Measurements from ENCODE around the gene ATP6V0C. TPM values are rescaled to one million over a fixed set of nuclear protein-coding genes. Genes with fewer than 3 reads are reported as not detected.

ATP6V0C gene
- total RNA-seq, 1 experiment from 2014 or later, result 67.4 TPM

DNA sequence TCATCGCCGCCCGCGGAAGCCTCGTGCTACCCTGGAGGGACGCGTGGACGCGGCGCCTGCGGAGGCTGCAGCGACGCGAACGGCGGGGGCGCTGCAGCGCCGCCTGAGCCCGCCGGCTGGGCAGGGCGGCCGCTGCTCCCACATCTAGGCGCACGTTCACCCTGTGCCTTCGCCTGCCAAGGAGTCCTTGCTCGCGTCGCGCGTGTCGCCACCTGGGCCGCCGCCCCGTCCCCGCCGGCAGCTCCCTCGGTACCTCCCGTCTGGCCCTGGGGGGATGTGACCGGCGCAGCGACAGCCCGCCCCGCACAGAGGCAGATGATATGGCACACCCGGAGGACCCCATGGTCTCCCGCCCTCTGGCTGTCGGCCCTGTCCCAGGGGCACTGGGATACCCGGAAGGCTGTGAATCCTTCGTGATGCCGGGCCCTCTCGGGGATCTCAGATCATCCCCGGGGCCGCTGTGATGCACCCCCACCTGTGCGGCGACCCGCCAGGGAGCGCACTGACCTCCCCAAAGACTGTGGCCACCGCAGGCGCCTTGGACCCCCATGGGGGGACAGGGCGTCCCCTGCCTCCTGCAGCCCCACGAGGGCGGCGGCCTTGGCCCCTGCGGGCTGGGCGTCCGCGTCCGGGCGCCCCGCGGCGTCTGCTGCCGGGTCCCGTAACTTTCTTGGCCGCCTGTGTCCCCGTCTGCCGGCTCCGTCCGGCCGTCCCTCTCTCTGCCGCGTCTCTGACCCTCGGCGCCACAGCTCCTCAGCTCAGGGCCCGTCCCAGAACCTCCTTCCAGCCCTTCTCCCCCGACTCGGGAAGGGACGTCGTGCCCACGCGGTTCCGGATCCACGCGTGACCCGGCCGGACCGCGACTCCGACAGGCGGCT, 39.5 kb upstream of the ATP6V0C start:
- CTCF ChIA-PET, result no interaction called here
- Histone ChIP-seq H3K4me3 (ENCODE audit: low read length) (peak overlapping the region; percentile 77), H3K9me2 (replicated peaks; ENCODE audit: low read length) (no peaks in the 10 kb centered on the region), H3K27ac (ENCODE audit: low read length) (no peak overlapping the region), H3F3A (ENCODE audit: low read length, unreplicated experiment) (no peaks in the 10 kb centered on the region), H3K79me2 (ENCODE audit: low read length) (peaks cover 33% of the 10 kb centered on the region), H3K36me3 (ENCODE audit: low read depth, low read length) (no peaks in the 10 kb centered on the region), H3K9ac (ENCODE audit: low read length) (peak overlapping the region; percentile 69), H2AFZ (ENCODE audit: low read length) (peak overlapping the region; percentile 67), H3K4me1 (ENCODE audit: insufficient read depth, low read length) (no peaks in the 10 kb centered on the region; the same call in 1 of the 2 replicates), H3K27me3 (ENCODE audit: low read length) (no peaks in the 10 kb centered on the region), H3K4me2 (ENCODE audit: low read length) (peak overlapping the region; percentile 98), H4K20me1 (ENCODE audit: low read length) (no peaks in the 10 kb centered on the region), H3K9me3 (ENCODE audit: low read length) (no peaks in the 10 kb centered on the region)
- intact Hi-C loops (cut with micrococcal nuclease), result no loop called here
- DNase-seq, result peak; percentile 37
- ATAC-seq, result peak; percentile 50
- POLR2A ChIA-PET (ENCODE audit: unreplicated experiment), result interaction anchor here (0.6 kb wide), 2 partner anchors 37 to 319 kb away, joined by 8 to 11 read pairs; partner anchors contain the start of gene TRAF7
- TF ChIP-seq, protein P1, sequence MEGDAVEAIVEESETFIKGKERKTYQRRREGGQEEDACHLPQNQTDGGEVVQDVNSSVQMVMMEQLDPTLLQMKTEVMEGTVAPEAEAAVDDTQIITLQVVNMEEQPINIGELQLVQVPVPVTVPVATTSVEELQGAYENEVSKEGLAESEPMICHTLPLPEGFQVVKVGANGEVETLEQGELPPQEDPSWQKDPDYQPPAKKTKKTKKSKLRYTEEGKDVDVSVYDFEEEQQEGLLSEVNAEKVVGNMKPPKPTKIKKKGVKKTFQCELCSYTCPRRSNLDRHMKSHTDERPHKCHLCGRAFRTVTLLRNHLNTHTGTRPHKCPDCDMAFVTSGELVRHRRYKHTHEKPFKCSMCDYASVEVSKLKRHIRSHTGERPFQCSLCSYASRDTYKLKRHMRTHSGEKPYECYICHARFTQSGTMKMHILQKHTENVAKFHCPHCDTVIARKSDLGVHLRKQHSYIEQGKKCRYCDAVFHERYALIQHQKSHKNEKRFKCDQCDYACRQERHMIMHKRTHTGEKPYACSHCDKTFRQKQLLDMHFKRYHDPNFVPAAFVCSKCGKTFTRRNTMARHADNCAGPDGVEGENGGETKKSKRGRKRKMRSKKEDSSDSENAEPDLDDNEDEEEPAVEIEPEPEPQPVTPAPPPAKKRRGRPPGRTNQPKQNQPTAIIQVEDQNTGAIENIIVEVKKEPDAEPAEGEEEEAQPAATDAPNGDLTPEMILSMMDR (conservative IDR thresholded peaks at IDR 0.05; ENCODE audit: low read depth, low read length), result no peak
- TF ChIP-seq EZH2 (IDR thresholded peaks at IDR 0.05; ENCODE audit: low read length, unreplicated experiment) (no peak), EZH2phosphoT487 (IDR thresholded peaks at IDR 0.05; ENCODE audit: borderline replicate concordance, low read length) (0 out of 2 replicates have a peak, but pooled peaks have one; percentile 45)
- no TSS peak for BruUV-seq (replicated peaks)

DNA sequence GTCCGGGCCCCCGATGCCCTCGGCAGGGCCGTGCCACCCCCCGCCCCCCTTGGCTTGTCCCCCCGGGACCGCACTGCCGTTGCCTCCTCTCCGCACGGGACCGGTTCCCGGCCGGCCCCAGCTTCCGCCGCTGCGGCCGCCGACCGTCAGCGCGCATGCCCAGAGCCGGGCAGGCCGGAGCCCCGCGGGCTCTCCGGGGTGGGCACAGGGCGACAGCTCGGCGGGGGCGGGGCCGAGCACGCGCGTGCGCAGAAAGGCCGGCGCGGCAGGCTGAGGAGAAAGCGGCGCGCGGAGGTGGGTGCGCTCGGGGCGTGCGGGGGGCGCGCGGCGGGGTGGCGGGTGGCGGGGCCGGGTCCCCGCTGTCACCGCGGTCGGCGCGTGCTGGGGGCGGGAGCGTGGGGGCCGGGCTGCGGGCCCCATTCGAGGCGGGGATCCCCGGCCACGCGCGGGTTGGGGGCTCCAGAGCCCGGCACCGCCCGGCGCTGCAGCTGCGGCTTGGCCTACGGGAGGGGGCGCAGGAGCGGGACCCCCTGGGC, 38.8 kb upstream of the ATP6V0C start, which contains the start of gene TBC1D24:
Gene TBC1D24 (plus strand): TSS at position 251 of the 536 bp plus-strand sequence. CDS start 21,022 bp downstream, outside the sequence.
- CTCF ChIA-PET, result no interaction called here
- TF ChIP-seq, protein P1 (conservative IDR thresholded peaks at IDR 0.05; ENCODE audit: low read depth, low read length), result no peak
- TF ChIP-seq EZH2phosphoT487 (IDR thresholded peaks at IDR 0.05; ENCODE audit: borderline replicate concordance, low read length), result no peak
- no peak for TF ChIP-seq EZH2 (IDR thresholded peaks at IDR 0.05; ENCODE audit: low read length, unreplicated experiment)
- peak; percentile 83 for DNase-seq

More for the DNA sequence above, 38.8 kb upstream of the ATP6V0C start, which contains the start of gene TBC1D24:
- H3K79me2 ChIP-seq (ENCODE audit: low read length), result peaks cover 33% of the 10 kb centered on the region
- H3K9me3 ChIP-seq (ENCODE audit: low read length), result no peaks in the 10 kb centered on the region
- POLR2A ChIA-PET (ENCODE audit: unreplicated experiment), result interaction anchor here (0.6 kb wide), 2 partner anchors 37 to 319 kb away, joined by 8 to 11 read pairs; partner anchors contain the start of gene TRAF7
- H3K27me3 ChIP-seq (ENCODE audit: low read length), result no peaks in the 10 kb centered on the region
- H4K20me1 ChIP-seq (ENCODE audit: low read length), result no peaks in the 10 kb centered on the region
- H3K9me2 ChIP-seq (replicated peaks; ENCODE audit: low read length), result no peaks in the 10 kb centered on the region
- H3K9ac ChIP-seq (ENCODE audit: low read length), result peak within 1 kb of the TSS; percentile 69
- BruUV-seq (replicated peaks), result no TSS peak
- H3K27ac ChIP-seq (ENCODE audit: low read length), result no peak within 1 kb of the TSS
- H3K4me2 ChIP-seq (ENCODE audit: low read length), result peak within 1 kb of the TSS; percentile 98
- intact Hi-C loops (cut with micrococcal nuclease), result no loop called here
- ATAC-seq, result peak; percentile 70
- H3K36me3 ChIP-seq (ENCODE audit: low read depth, low read length), result no peaks in the 10 kb centered on the region
- peak within 1 kb of the TSS; percentile 67 for H2AFZ ChIP-seq (ENCODE audit: low read length)
- H3F3A ChIP-seq (ENCODE audit: low read length, unreplicated experiment), result no peaks in the 10 kb centered on the region
- no peaks in the 10 kb centered on the region; the same call in 1 of the 2 replicates for H3K4me1 ChIP-seq (ENCODE audit: insufficient read depth, low read length)
- peak within 1 kb of the TSS; percentile 77 for H3K4me3 ChIP-seq (ENCODE audit: low read length)

Data from PC-3 (cell line).